IMR-90 (cell line): ENCODE results near the gene HMG20A. TPM values are rescaled to one million over a fixed set of nuclear protein-coding genes. Genes with fewer than 3 reads are reported as not detected.

ENCODE experiments used
- ATAC-seq: fragments of 200-7000 bp; cut with Tn5 transposase; 2 replicates; pipeline ENCODE4 v1.9.1; 2020; ENCODE audit warnings: low read depth, mild to moderate bottlenecking, moderate library complexity
- BruUV-seq: library from RNA; stranded (reverse); fragments of 400-500 nt; replicated peaks from 2 replicates; lab custom pipeline; 2021; lab: Mats Ljungman, UMichigan
- CTCF ChIA-PET: fragments of 300-600 bp; formaldehyde crosslinking; extraction: SDS; loops from one replicate; lab custom pipeline; 2021; ENCODE audit warnings: antibody characterized with exemption; lab: Yijun Ruan, JAX
- POLR2A ChIA-PET: fragments of 300-600 bp; sonication (Branson Sonifier 250); formaldehyde crosslinking; loops from one replicate; lab custom pipeline; 2022; ENCODE audit warnings: antibody characterized with exemption; ENCODE audit not compliant: unreplicated experiment; lab: Charles Lee
- DNase-seq: peaks from one replicate; pipeline ENCODE4 v3.0.0; 2013
- H2AFZ ChIP-seq: replicated peaks from 2 replicates; pipeline ENCODE3; 2013; ENCODE audit warnings: low read length, mild to moderate bottlenecking; ENCODE audit not compliant: poor library complexity
- H2AK5ac ChIP-seq: 2 replicates; pipeline ENCODE4 v1.6.1; 2013; ENCODE audit warnings: low read depth, low read length, inconsistent platforms
- H2AK9ac ChIP-seq: replicated peaks from 2 replicates; pipeline ENCODE3; 2013; ENCODE audit warnings: mild to moderate bottlenecking, low read depth, low read length, moderate library complexity; ENCODE audit not compliant: poor library complexity
- H2BK120ac ChIP-seq: 2 replicates; pipeline ENCODE4 v1.6.1; 2013; ENCODE audit warnings: low read depth, low read length, inconsistent platforms
- H2BK15ac ChIP-seq: 3 replicates; pipeline ENCODE4 v1.6.1; 2013; ENCODE audit warnings: low read depth, low read length, inconsistent platforms
- H2BK20ac ChIP-seq: 2 replicates; pipeline ENCODE4 v1.6.1; 2013; ENCODE audit warnings: low read depth, mild to moderate bottlenecking, inconsistent platforms, low read length, moderate library complexity
- H2BK5ac ChIP-seq: 2 replicates; pipeline ENCODE4 v1.6.1; 2013; ENCODE audit warnings: mild to moderate bottlenecking, low read depth, low read length, inconsistent platforms; ENCODE audit not compliant: poor library complexity, severe bottlenecking
- H3K14ac ChIP-seq: replicated peaks from 2 replicates; pipeline ENCODE4 v1.6.1; 2013; ENCODE audit warnings: low read depth, low read length, inconsistent platforms
- H3K18ac ChIP-seq: 2 replicates; pipeline ENCODE4 v1.6.1; 2013; ENCODE audit warnings: low read depth, low read length, control low read depth
- H3K23ac ChIP-seq: 2 replicates; pipeline ENCODE4 v1.6.1; 2013; ENCODE audit warnings: low read depth, low read length, inconsistent platforms
- H3K27ac ChIP-seq: 2 replicates; pipeline ENCODE4 v1.5.1; 2013; ENCODE audit warnings: mild to moderate bottlenecking, control low read depth, low read length; ENCODE audit not compliant: insufficient read depth
- H3K27me3 ChIP-seq: 2 replicates; pipeline ENCODE4 v1.6.1; 2013; ENCODE audit warnings: low read length; ENCODE audit not compliant: control insufficient read depth, insufficient read depth
- H3K36me3 ChIP-seq: 2 replicates; pipeline ENCODE4 v1.6.1; 2013; ENCODE audit warnings: low read length, mixed read lengths; ENCODE audit not compliant: control insufficient read depth, insufficient read depth
- H3K4ac ChIP-seq: 2 replicates; pipeline ENCODE4 v1.6.1; 2013; ENCODE audit warnings: low read depth, low read length, inconsistent platforms
- H3K4me1 ChIP-seq: 2 replicates; pipeline ENCODE4 v1.6.1; 2013; ENCODE audit warnings: low read length, mixed read lengths; ENCODE audit not compliant: control insufficient read depth, insufficient read depth
- H3K4me2 ChIP-seq: 2 replicates; pipeline ENCODE4 v1.6.1; 2013; ENCODE audit warnings: low read depth, mild to moderate bottlenecking, control low read depth, low read length, moderate library complexity
- H3K4me3 ChIP-seq: 2 replicates; pipeline ENCODE4 v1.5.1; 2013; ENCODE audit warnings: low read depth, mild to moderate bottlenecking, control low read depth, low read length, moderate library complexity; ENCODE audit not compliant: insufficient read depth
- H3K56ac ChIP-seq: 2 replicates; pipeline ENCODE4 v1.6.1; 2013; ENCODE audit warnings: low read length, inconsistent platforms; ENCODE audit not compliant: insufficient read depth; ENCODE audit errors: extremely low read depth
- H3K79me1 ChIP-seq, 2 experiments: 2 replicates each; pipeline ENCODE4 v1.6.1; 2013; ENCODE audit warnings: low read length in 2 of 2, inconsistent platforms in 1 of 2, low read depth in 1 of 2
- H3K9ac ChIP-seq: 2 replicates; pipeline ENCODE4 v1.6.1; 2013; ENCODE audit warnings: low read depth, low read length, control low read depth
- H3K9me1 ChIP-seq: 2 replicates; pipeline ENCODE4 v1.6.1; 2013; ENCODE audit warnings: low read length, inconsistent platforms; ENCODE audit not compliant: insufficient read depth
- H3K9me3 ChIP-seq: 2 replicates; pipeline ENCODE4 v1.6.1; 2013; ENCODE audit warnings: low read length; ENCODE audit not compliant: control insufficient read depth, insufficient read depth
- H4K20me1 ChIP-seq: 2 replicates; pipeline ENCODE4 v1.6.1; 2013; ENCODE audit warnings: low read length, inconsistent platforms; ENCODE audit not compliant: insufficient read depth
- H4K5ac ChIP-seq: 2 replicates; pipeline ENCODE4 v1.6.1; 2013; ENCODE audit warnings: mild to moderate bottlenecking, low read depth, low read length, control low read depth
- H4K8ac ChIP-seq, 2 experiments: 2 replicates each; pipeline ENCODE4 v1.6.1; 2013; ENCODE audit warnings: low read depth in 2 of 2, low read length in 2 of 2, control low read depth in 1 of 2, inconsistent platforms in 1 of 2
- H4K91ac ChIP-seq: 2 replicates; pipeline ENCODE4 v1.6.1; 2013; ENCODE audit warnings: low read depth, low read length, inconsistent platforms; ENCODE audit not compliant: insufficient read depth
- MAZ ChIP-seq: IDR thresholded peaks from 2 replicates; pipeline ENCODE4 v1.6.1; 2012; ENCODE audit warnings: low read depth, mild to moderate bottlenecking, low read length, improper control_type of control experiment, moderate library complexity, borderline replicate concordance
- SMC3 ChIP-seq: fragments of 150-350 bp; IDR thresholded peaks from 2 replicates; pipeline ENCODE4 v1.6.1; 2016; ENCODE audit warnings: low read depth, mild to moderate bottlenecking, antibody characterized with exemption, low read length, moderate library complexity
- WGBS, 2 experiments: methylation state at CpG; one replicate each; pipeline versions ENCODE4 v1.1.5 to v1.1.7; 2013; ENCODE audit warnings: missing lambda C conversion rate in 2 of 2; ENCODE audit not compliant: insufficient read length in 1 of 2; ENCODE audit errors: extremely low coverage in 2 of 2; 5-methylcytosine and 5-hydroxymethylcytosine counted together
- dilution Hi-C: fragments of 300-500 bp; cut with HindIII; formaldehyde crosslinking; loops from one replicate; pipeline ENCODE4 v1.14.3; 2018; ENCODE audit warnings: low sequenced_read_pairs; ENCODE audit not compliant: unreplicated experiment
- in situ Hi-C: fragments of 300-500 bp; cut with MboI; formaldehyde crosslinking; loops from 3 replicates; pipeline ENCODE4 v1.14.3; 2019; ENCODE audit warnings: low sequenced_read_pairs, inconsistent platforms, mixed read lengths
- intact Hi-C: fragments of 100-400 bp; cut with micrococcal nuclease; formaldehyde crosslinking; loops from 2 replicates; pipeline ENCODE4 v1.10.0; 2022
- polyA plus RNA-seq, 3 experiments: library from polyadenylated mRNA; depleted of rRNA; stranded (reverse); fragments of >200 nt; gene quantifications; 2 replicates each; pipeline ENCODE4 v1.2.3, GENCODE V29; 2012; ENCODE audit warnings: low replicate concordance in 1 of 3
- total RNA-seq: library from RNA; depleted of rRNA; stranded (reverse); fragments of >200 nt; gene quantifications from 2 replicates; pipeline ENCODE4 v1.2.3, GENCODE V29; 2012

HMG20A gene
- total and polyA plus RNA-seq, 2 of the 4 experiments (the other 2 are of a cell fraction): 22.3 to 25.3 TPM

DNA sequence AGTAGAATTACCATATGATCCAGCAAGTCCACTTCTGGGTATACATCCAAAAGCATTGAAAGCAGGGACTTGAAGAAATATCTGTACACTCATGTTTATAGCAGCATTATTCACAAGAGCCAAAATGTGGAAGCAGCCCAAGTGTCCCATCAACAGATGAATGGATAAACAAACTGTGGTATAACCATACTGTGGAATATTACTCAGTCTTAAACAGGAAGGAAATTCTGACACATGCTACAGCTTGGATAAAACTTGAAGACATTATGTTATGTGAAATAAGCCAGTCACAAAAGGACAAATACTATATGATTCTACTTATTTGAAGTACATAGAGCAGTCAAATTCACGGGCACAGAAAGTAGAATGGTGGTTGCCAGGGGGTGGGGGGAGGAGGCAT, 91.2 kb downstream of the HMG20A start:
- WGBS, 2 experiments: no CpG with 5 or more reads among the region's 1 CpG
- Histone ChIP-seq H2BK120ac (no peak overlapping the region), H3K79me1 (no peaks in the 10 kb centered on the region), H3K18ac (no peak overlapping the region), H4K91ac (no peak overlapping the region), H2AFZ (no peak overlapping the region), H3K23ac (no peak overlapping the region), H2AK5ac (no peak overlapping the region), H3K4ac (no peak overlapping the region), H3K4me2 (no peak overlapping the region), H2BK5ac (no peak overlapping the region), H3K9me3 (peaks cover 2% of the 10 kb centered on the region; the same call in 1 of the 2 replicates), H4K8ac (no peak overlapping the region), H3K56ac (no peak overlapping the region), H3K4me3 (no peak overlapping the region), H4K20me1 (no peaks in the 10 kb centered on the region; the same call in 1 of the 2 replicates), H3K27me3 (no peaks in the 10 kb centered on the region), H3K4me1 (peaks cover 6% of the 10 kb centered on the region), H3K14ac (no peak overlapping the region), H2BK20ac (no peak overlapping the region), H3K27ac (no peak overlapping the region), H2AK9ac (no peak overlapping the region), H3K9me1 (peaks cover 8% of the 10 kb centered on the region; the same call in 1 of the 2 replicates), H2BK15ac (no peak overlapping the region), H4K5ac (no peak overlapping the region), H3K36me3 (no peaks in the 10 kb centered on the region), H3K9ac (no peak overlapping the region)
- BruUV-seq: no TSS peak
- ATAC-seq (no peak), DNase-seq (no peak)
- ChIA-PET POLR2A (no interaction called here), CTCF (no interaction called here)
- dilution Hi-C loops: no loop called here
- intact Hi-C loops: no loop called here
- in situ Hi-C loops: no loop called here
- TF ChIP-seq MAZ: no peak
- no peak for TF ChIP-seq SMC3
